ENCODE data around the gene CHCHD6.

The CHCHD6 gene

GRCh38 chr3:127009531-127009930 lies 305.5 kb downstream of the CHCHD6 start:
- no peak overlapping the region for H3K4me3 ChIP-seq (ENCODE audit: control insufficient read depth, low read depth, low read length)

More at GRCh38 chr3:127009531-127009930, 305.5 kb downstream of the CHCHD6 start:
- TF ChIP-seq, protein P1, sequence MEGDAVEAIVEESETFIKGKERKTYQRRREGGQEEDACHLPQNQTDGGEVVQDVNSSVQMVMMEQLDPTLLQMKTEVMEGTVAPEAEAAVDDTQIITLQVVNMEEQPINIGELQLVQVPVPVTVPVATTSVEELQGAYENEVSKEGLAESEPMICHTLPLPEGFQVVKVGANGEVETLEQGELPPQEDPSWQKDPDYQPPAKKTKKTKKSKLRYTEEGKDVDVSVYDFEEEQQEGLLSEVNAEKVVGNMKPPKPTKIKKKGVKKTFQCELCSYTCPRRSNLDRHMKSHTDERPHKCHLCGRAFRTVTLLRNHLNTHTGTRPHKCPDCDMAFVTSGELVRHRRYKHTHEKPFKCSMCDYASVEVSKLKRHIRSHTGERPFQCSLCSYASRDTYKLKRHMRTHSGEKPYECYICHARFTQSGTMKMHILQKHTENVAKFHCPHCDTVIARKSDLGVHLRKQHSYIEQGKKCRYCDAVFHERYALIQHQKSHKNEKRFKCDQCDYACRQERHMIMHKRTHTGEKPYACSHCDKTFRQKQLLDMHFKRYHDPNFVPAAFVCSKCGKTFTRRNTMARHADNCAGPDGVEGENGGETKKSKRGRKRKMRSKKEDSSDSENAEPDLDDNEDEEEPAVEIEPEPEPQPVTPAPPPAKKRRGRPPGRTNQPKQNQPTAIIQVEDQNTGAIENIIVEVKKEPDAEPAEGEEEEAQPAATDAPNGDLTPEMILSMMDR (conservative IDR thresholded peaks at IDR 0.05; ENCODE audit: control insufficient read depth, insufficient read depth, low read depth, low read length), result no peak
- no peak for DNase-seq (ENCODE audit: low read depth)
